Natural killer cell (primary cell): ENCODE data around the gene ZNF334. TPM values are rescaled to one million over a fixed set of nuclear protein-coding genes. Genes with fewer than 3 reads are reported as not detected.

Experiments used
- ATAC-seq, 3 donors: fragments of 150-1000 bp in 2 of 3; fragments of 200-7000 bp in 1 of 3; cut with Tn5 transposase; 1 replicate in 1 of 3; 2 replicates in 2 of 3; pipeline ENCODE4 v1.10.0; 2021; ENCODE audit warnings: mild to moderate bottlenecking in 2 of 3, moderate library complexity in 2 of 3
- DNase-seq, 2 donors: peaks; one replicate each; pipeline versions ENCODE4 v3.0.0 to v3.0.0-alpha.2; 2013 to 2021; ENCODE audit warnings: mixed read lengths in 1 of 2
- H3K27ac ChIP-seq: one replicate; pipeline ENCODE4 v1.5.1; 2013; ENCODE audit warnings: mild to moderate bottlenecking, low read length
- H3K27me3 ChIP-seq: one replicate; pipeline ENCODE4 v1.6.1; 2013; ENCODE audit warnings: low read length; ENCODE audit not compliant: control insufficient read depth, insufficient read depth
- H3K36me3 ChIP-seq: one replicate; pipeline ENCODE4 v1.6.1; 2013; ENCODE audit warnings: low read length; ENCODE audit not compliant: control insufficient read depth, insufficient read depth
- H3K4me1 ChIP-seq: one replicate; pipeline ENCODE4 v1.6.1; 2013; ENCODE audit warnings: low read length; ENCODE audit not compliant: control insufficient read depth, insufficient read depth
- H3K4me3 ChIP-seq: one replicate; pipeline ENCODE4 v1.5.1; 2013; ENCODE audit warnings: low read length
- H3K9me3 ChIP-seq: one replicate; pipeline ENCODE4 v1.6.1; 2013; ENCODE audit warnings: low read length; ENCODE audit not compliant: control insufficient read depth, insufficient read depth
- H3K27ac Mint-ChIP-seq, 2 donors: one replicate each; pipeline ENCODE4 v1.8.0; 2022; ENCODE audit warnings: mild to moderate bottlenecking in 2 of 2, mixed read lengths in 2 of 2, moderate library complexity in 1 of 2
- H3K27me3 Mint-ChIP-seq, 2 donors: one replicate each; pipeline ENCODE4 v1.8.0; 2022; ENCODE audit warnings: low read depth in 2 of 2, mixed read lengths in 2 of 2
- H3K36me3 Mint-ChIP-seq: one replicate; pipeline ENCODE4 v1.8.0; 2022; ENCODE audit warnings: mixed read lengths
- H3K4me1 Mint-ChIP-seq, 2 donors: one replicate each; pipeline ENCODE4 v1.8.0; 2022; ENCODE audit warnings: mixed read lengths in 2 of 2
- H3K4me3 Mint-ChIP-seq: one replicate; pipeline ENCODE4 v1.8.0; 2022; ENCODE audit warnings: mild to moderate bottlenecking, moderate library complexity, mixed read lengths
- H3K9me3 Mint-ChIP-seq, 2 donors: one replicate each; pipeline ENCODE4 v1.8.0; 2022; ENCODE audit warnings: mixed read lengths in 2 of 2
- WGBS: methylation state at CpG from one replicate; pipeline ENCODE4 v1.1.7; 2013; ENCODE audit warnings: missing lambda C conversion rate; ENCODE audit not compliant: insufficient coverage; 5-methylcytosine and 5-hydroxymethylcytosine counted together
- intact Hi-C: fragments of 100-400 bp; cut with micrococcal nuclease; formaldehyde crosslinking; loops from one replicate; pipeline ENCODE4 v1.14.2; 2022
- total RNA-seq, 4 donors: library from RNA; stranded (reverse); fragments of 120-200 nt in 1 of 4; gene quantifications; one replicate each; pipeline versions ENCODE4 v1.2.3 to v1.2.4, GENCODE V29; 2013 to 2022
- TF ChIP-seq, protein P1 (sequence below): fragments of 200-600 bp; IDR thresholded peaks from one replicate; pipeline ENCODE4 v1.8.0; 2022; ENCODE audit warnings: antibody characterized with exemption

The ZNF334 gene
- total RNA-seq, 3 donors from 2014 or later (not counting 1 experiment from before 2014, with no cell fraction given) = 0.43 to 0.59 (median 0.43) TPM

DNA sequence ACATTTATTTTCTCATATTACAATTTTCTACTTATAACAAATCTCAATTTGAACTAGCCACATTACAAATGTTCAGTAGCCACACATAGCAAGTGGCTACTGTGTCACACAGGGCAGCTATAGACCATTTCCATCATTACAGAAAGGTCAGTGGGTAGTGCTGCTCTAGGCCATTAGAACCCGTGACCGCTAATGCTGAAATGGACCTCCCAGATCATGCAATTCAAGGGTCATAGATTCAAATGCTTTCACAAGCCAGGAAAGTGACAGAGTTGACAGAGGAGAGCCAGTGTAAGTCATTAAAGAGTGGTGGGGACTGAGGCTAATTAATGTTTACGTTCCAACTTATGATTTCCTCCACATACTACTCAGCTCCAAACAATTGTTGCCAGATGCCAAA, 40.6 kb upstream of the ZNF334 start:
- Histone ChIP-seq H3K4me3 (no peak overlapping the region), H3K9me3 (no peaks in the 10 kb centered on the region), H3K27ac (no peak overlapping the region), H3K36me3 (no peaks in the 10 kb centered on the region), H3K4me1 (peaks cover 28% of the 10 kb centered on the region), H3K27me3 (no peaks in the 10 kb centered on the region)
- DNase-seq (no peak), ATAC-seq (no peak)
- WGBS = 96% methylated on average over 3 of the region's 3 CpGs
- Mint-ChIP-seq H3K4me3 (no peak overlapping the region), H3K4me1 (peaks cover 21 to 22% of the 10 kb centered on the region in 2 donors), H3K36me3 (no peaks in the 10 kb centered on the region), H3K27ac (no peak overlapping the region), H3K27me3 (no peaks in the 10 kb centered on the region), H3K9me3 (no peaks in the 10 kb centered on the region)
- intact Hi-C loops = no loop called here
- TF ChIP-seq, protein P1, sequence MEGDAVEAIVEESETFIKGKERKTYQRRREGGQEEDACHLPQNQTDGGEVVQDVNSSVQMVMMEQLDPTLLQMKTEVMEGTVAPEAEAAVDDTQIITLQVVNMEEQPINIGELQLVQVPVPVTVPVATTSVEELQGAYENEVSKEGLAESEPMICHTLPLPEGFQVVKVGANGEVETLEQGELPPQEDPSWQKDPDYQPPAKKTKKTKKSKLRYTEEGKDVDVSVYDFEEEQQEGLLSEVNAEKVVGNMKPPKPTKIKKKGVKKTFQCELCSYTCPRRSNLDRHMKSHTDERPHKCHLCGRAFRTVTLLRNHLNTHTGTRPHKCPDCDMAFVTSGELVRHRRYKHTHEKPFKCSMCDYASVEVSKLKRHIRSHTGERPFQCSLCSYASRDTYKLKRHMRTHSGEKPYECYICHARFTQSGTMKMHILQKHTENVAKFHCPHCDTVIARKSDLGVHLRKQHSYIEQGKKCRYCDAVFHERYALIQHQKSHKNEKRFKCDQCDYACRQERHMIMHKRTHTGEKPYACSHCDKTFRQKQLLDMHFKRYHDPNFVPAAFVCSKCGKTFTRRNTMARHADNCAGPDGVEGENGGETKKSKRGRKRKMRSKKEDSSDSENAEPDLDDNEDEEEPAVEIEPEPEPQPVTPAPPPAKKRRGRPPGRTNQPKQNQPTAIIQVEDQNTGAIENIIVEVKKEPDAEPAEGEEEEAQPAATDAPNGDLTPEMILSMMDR = no peak

DNA sequence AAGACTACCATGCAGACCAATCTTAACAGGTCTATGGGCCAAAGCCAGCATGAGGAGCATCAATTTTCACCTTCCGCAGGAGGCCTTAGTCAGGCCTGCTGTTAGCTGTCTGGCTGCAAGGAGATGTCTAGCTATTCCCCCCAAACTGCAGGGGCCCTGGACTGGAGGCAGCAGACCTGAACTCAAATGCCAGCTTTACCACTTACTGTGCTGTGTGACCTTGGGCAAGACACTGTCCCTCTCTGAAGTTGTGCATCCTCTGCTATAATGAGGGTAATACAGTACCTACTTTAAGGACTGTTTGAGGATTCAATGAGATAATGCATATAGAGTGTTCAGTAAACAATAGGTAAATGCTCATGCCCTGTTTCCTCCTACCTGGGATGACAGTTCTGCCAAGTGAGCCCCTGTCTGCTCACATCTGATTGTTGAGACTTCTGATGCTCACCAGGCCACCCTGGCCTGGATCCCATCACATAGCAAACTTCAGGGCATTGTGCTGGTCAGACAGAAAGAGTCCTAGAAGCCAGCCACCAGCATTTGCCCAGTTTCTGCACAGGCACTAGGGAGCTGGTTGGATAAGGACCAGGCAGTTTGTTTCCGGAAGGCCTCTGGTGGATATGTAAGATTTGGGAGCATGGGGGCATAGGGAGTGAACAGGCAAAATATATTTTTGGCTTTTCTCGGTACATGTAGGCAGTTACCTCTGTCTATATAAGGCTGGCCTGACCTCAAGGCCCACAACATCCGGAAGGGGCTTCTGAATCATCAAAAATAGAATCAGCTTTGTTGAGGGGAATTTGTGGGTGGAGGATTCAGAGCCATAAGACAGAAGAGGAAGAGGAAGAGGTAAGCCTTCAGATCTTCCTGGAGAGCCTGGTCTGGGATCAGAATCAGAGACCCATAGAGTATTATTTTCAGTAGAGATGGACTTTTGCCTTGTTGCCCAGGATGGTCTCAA, 39.4 kb upstream of the ZNF334 start:
- no peak overlapping the region for H3K27ac ChIP-seq
- intact Hi-C loops = no loop called here

DNA sequence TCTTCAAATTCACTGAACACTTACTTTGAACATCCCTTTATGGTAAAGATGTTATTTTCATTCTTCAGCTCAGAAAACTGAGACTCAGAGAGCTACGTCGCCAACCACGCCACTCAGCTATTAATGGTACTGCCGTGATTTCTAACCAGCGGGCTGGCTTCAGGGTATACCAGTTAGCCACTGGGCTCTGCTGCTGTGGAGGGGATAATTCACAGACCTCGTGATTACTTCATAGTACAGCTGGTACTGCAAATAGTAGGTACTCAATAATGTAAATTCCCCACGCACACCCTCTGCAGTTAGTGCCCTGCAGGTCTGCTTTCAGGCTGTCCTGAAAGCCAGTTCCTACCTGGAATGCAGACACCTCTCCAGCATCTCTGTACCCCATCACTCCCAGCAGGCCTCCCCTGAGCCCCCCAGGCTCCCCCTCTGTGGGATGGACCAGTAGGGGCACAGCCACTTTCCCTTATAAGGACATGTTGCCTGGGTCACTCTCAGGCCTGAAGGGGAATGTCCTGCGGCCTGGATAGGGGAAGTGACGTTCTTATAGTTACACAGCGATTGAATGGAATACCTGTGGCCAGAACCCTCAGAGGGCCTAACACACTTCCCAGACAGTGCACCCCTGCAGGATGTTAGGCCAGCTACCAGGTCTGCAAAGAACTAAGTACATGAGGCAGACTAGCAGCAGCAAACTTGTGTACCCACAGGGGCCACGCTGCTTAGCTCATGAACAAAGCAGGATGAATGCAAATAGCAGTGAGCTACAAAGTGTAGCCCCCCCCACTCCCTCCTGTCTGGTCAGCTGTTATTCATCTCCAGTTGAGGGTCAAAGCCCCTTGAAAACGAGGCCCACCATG, 38.4 kb upstream of the ZNF334 start:
- Mint-ChIP-seq H3K27me3 (no peaks in the 10 kb centered on the region), H3K36me3 (no peaks in the 10 kb centered on the region), H3K4me3 (no peak overlapping the region), H3K27ac (no peak overlapping the region), H3K9me3 (no peaks in the 10 kb centered on the region), H3K4me1 (peaks cover 21 to 22% of the 10 kb centered on the region in 2 donors)
- H3K4me1 ChIP-seq = peaks cover 36% of the 10 kb centered on the region
- DNase-seq = no peak
- TF ChIP-seq, protein P1 = no peak
- H3K9me3 ChIP-seq = no peaks in the 10 kb centered on the region
- ATAC-seq = no peak
- 75% methylated on average over 12 of the region's 12 CpGs for WGBS
- H3K27me3 ChIP-seq = no peaks in the 10 kb centered on the region
- no peak overlapping the region for H3K27ac ChIP-seq
- H3K36me3 ChIP-seq = no peaks in the 10 kb centered on the region
- no peak overlapping the region for H3K4me3 ChIP-seq
- intact Hi-C loops = no loop called here

More for the DNA sequence above, 39.4 kb upstream of the ZNF334 start:
- Histone ChIP-seq H3K4me3 (no peak overlapping the region), H3K36me3 (no peaks in the 10 kb centered on the region), H3K4me1 (peaks cover 28% of the 10 kb centered on the region), H3K27me3 (no peaks in the 10 kb centered on the region), H3K9me3 (no peaks in the 10 kb centered on the region)
- H3K27ac Mint-ChIP-seq = peak overlapping the region; percentile 57 to 69
- TF ChIP-seq, protein P1 = no peak
- ATAC-seq (peak; percentile 60 to 89 (median 87)), DNase-seq (peak in 1 of 2 donors; percentile 60)
- H3K36me3 Mint-ChIP-seq = no peaks in the 10 kb centered on the region
- H3K27me3 Mint-ChIP-seq = no peaks in the 10 kb centered on the region
- no peaks in the 10 kb centered on the region for H3K9me3 Mint-ChIP-seq
- peaks cover 21 to 22% of the 10 kb centered on the region in 2 donors for H3K4me1 Mint-ChIP-seq
- 25% methylated on average over 4 of the region's 4 CpGs for WGBS
- H3K4me3 Mint-ChIP-seq = peak overlapping the region; percentile 77
